GM12875 (cell line): ENCODE measurements around the gene UBA52.

Experiments
- H3K4me3 ChIP-seq: one replicate; pipeline ENCODE4 v1.5.1; 2011; ENCODE audit warnings: low read depth, low read length, control low read depth
- CTCF ChIP-seq: IDR thresholded peaks from 2 replicates; pipeline ENCODE4 v1.5.1; 2011; ENCODE audit warnings: low read depth, mild to moderate bottlenecking, control low read depth, inconsistent platforms, low read length, moderate library complexity, borderline replicate concordance; ENCODE audit not compliant: insufficient read depth

Gene UBA52

DNA sequence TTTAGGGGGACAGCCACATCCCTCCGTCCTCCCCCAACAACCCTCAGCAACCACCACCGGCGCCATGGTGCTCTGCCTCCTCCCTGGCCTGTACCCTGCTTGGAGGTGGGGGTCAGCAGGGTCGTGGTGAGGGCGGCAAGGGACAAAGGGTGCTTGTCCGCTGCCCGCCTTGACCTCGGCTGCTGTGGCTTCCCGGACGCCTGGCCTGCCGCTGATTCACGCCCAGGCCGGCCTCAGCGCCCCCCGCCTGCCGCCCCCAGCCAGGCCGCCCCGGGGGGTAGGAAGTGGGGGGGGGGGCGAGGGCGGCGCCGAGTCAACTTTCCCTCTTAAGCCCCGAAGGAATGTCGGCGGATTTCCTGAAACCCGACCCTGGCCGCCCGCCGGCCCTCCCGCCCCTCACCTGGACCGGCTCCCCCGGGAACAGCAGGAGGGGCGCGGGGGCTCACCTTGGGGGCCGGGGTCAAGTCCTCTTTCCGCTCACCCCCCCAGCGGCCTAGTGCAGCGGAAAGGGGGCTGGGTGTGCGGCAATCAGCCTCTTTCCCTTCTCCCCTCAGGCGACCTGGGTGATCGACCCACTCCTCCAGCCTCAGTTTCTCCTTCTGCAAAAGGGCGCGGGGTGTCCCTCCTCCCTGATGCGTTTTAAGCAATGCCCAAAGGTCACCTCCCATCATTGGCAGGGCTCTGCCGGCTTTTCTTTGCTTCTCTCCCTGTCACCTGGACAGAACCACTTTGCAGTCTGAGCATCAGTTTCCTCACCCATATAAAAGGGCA, 39.1 kb downstream of the UBA52 start:
- H3K4me3 ChIP-seq: no peak overlapping the region
- no peak for TF ChIP-seq CTCF

GRCh38 chr19:18611327-18612050, 39.8 kb downstream of the UBA52 start:
- no peak overlapping the region for H3K4me3 ChIP-seq
- TF ChIP-seq CTCF: no peak

- no peak overlapping the region for H3K4me3 ChIP-seq
- TF ChIP-seq CTCF: no peak
Measured at GRCh38 chr19:18612051-18612771, 40.6 kb downstream of the UBA52 start.

DNA sequence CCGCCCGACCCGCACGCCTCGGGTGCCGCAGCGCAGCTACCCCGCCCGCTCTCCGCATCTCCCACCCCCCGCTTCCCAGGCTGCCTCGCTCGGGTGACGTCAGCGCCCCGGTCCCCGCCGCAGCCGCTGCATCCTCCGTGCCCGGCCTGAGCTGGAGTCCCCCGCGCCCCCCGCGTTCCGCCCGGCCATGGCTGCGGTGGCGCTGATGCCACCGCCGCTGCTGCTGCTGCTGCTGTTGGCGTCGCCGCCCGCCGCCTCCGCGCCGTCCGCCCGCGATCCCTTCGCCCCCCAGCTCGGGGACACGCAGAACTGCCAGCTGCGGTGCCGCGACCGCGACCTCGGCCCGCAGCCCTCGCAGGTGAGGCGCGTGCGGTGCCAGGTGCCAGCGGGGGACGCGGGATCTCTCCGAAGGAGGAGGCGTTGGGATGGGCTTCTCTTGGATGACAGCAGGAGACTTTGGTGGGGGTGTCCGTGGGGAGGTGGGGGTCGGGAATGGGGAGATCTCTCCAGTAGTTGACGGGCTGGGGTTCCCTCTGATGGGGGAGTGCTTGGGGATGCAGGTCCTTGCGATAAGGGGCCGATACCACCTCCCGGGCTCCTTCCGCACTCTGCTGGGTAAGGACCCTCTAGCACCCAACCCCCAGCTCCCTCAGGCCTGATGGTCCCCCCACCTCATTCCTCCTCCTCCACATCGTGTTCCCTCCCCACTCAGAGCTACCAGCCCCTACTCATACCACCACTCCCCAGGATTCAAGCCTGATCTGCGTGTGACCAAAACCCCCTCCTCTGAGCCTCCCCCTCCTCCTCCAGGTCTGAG, 41.3 kb downstream of the UBA52 start, which contains the start of gene TMEM59L:
TSS of gene TMEM59L (plus strand) at position 99 of the 817 bp plus-strand sequence. CDS start at position 188, 89 bp downstream.
- TF ChIP-seq CTCF: no peak

DNA sequence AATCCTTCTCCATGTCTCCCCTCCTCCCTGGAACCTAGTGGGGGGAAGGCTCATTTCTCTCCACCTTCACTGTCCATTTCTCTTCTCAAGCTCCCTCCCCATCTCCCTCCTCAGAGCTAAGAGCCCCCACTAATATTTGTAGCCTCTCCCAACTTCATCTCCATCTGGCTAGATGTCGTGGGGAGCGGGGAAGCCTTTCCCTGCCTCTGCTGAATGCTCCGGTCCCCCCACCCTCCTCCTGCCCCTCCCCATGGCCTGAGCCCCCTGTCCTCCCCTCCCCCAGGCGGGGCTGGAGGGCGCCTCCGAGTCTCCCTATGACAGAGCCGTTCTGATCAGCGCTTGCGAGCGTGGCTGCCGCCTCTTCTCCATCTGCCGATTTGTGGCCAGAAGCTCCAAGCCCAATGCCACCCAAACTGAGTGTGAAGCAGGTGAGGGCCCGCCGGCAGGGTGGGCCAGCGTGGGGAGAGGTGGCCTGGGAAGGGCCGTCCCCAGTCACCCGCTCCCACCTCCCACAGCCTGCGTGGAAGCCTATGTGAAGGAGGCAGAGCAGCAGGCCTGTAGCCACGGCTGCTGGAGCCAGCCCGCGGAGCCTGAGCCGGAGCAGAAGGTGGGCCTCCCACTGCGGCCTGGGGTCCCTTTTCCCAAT, 42.1 kb downstream of the UBA52 start:
- TF ChIP-seq CTCF: no peak
- H3K4me3 ChIP-seq: no peak overlapping the region

More for the DNA sequence above, 41.3 kb downstream of the UBA52 start, which contains the start of gene TMEM59L:
- no peak within 1 kb of the TSS for H3K4me3 ChIP-seq

DNA sequence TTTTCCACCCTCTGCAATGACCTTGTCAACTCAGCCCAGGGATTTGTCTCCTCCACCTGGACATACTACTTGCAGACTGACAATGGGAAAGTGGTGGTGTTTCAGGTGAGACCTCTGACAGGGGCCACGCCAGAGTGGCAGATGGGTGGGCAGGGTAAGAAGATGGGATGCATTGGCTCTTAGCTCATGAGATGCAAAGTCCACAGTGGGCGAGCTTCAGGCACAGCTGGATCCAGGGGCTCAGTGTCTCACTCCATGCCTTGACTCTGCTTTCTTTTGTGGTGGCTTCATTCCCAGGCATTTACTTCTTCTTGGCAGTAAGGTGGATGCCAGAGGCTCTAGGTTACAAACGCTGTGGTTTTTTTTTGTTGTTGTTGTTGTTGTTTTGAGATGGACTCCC, 44.4 kb downstream of the UBA52 start:
- TF ChIP-seq CTCF: no peak

More for the DNA sequence above, 44.4 kb downstream of the UBA52 start:
- no peak overlapping the region for H3K4me3 ChIP-seq
